Measurements from ENCODE around the gene COLEC11. TPM values are rescaled to one million over a fixed set of nuclear protein-coding genes. Genes with fewer than 3 reads are reported as not detected.

Gene COLEC11
- total and polyA plus RNA-seq, 2 donors (not counting 1 experiment from before 2014, with no cell fraction given) = not detected

- Histone ChIP-seq H3K9ac (ENCODE audit: low read length) (no peak overlapping the region), H4K20me1 (ENCODE audit: control insufficient read depth, insufficient read depth, low read length, poor library complexity, severe bottlenecking) (peaks cover 21% of the 10 kb centered on the region), H3K4me3 (ENCODE audit: control extremely low read depth in 1 of 5, extremely low read depth in 1 of 5, insufficient read depth in 1 of 5, low read depth in 2 of 5, low read length in 4 of 5) (no peak overlapping the region), H3K27me3 (replicated peaks in 1 of 4; ENCODE audit: control extremely low read depth in 1 of 4, control insufficient read depth in 3 of 4, insufficient read depth in 4 of 4, low read length in 3 of 4) (no peaks in the 10 kb centered on the region), H3K4me2 (replicated peaks; ENCODE audit: low read depth, low read length, poor library complexity, severe bottlenecking) (no peak overlapping the region), H3K36me3 (replicated peaks in 1 of 2; ENCODE audit: control extremely low read depth in 1 of 2, control insufficient read depth in 1 of 2, extremely low read depth in 1 of 2, insufficient read depth in 2 of 2, low read length in 1 of 2) (peaks cover 18 to 38% of the 10 kb centered on the region in 2 experiments), H3K4me1 (ENCODE audit: control insufficient read depth in 2 of 2, insufficient read depth in 2 of 2, low read length in 2 of 2) (no peaks in the 10 kb centered on the region), H3K27ac (ENCODE audit: low read length in 2 of 2) (no peak overlapping the region), H2AFZ (ENCODE audit: insufficient read depth, low read depth, low read length, poor library complexity, severe bottlenecking) (no peak overlapping the region), H3K9me3 (ENCODE audit: control extremely low read depth in 1 of 3, control insufficient read depth in 2 of 3, insufficient read depth in 1 of 3, low read length in 2 of 3) (no peaks in the 10 kb centered on the region), H3K79me2 (ENCODE audit: control insufficient read depth, insufficient read depth, low read length) (no peaks in the 10 kb centered on the region)
- POLR2A ChIA-PET = no interaction called here
- CTCF ChIA-PET = no interaction called here
- Mint-ChIP-seq H3K9me3 (ENCODE audit: insufficient read depth) (no peaks in the 10 kb centered on the region), H3K4me1 (no peaks in the 10 kb centered on the region), H3K27ac (peak overlapping the region; percentile 16), H3K27me3 (no peaks in the 10 kb centered on the region), H3K4me3 (no peak overlapping the region)
- WGBS (ENCODE audit: insufficient coverage) = 92% methylated on average over 1 of the region's 4 CpGs
- DNase-seq (no peak), ATAC-seq (ENCODE audit: low read depth) (no peak)
- intact Hi-C loops (cut with micrococcal nuclease) = no loop called here
- TF ChIP-seq CTCF (IDR thresholded peaks at IDR 0.05) = no peak
- no peak for TF ChIP-seq EZH2 (IDR thresholded peaks at IDR 0.05; ENCODE audit: borderline replicate concordance, insufficient read depth, low read depth, low read length, poor library complexity, severe bottlenecking)
These were observed 10.2 kb upstream of the COLEC11 start for GRCh38 chr2:3584608-3585260.

- H3K4me3 Mint-ChIP-seq = no peak overlapping the region
- H3K27me3 Mint-ChIP-seq = no peaks in the 10 kb centered on the region
These were observed 9.4 kb upstream of the COLEC11 start for GRCh38 chr2:3585261-3586109.

More at GRCh38 chr2:3585261-3586109, 9.4 kb upstream of the COLEC11 start:
- H3K4me1 ChIP-seq (ENCODE audit: control insufficient read depth in 2 of 2, insufficient read depth in 2 of 2, low read length in 2 of 2) = no peaks in the 10 kb centered on the region
- peaks cover 13 to 31% of the 10 kb centered on the region in 2 experiments for H3K36me3 ChIP-seq (replicated peaks in 1 of 2; ENCODE audit: control extremely low read depth in 1 of 2, control insufficient read depth in 1 of 2, extremely low read depth in 1 of 2, insufficient read depth in 2 of 2, low read length in 1 of 2)
- H3K9me3 ChIP-seq (ENCODE audit: control extremely low read depth in 1 of 3, control insufficient read depth in 2 of 3, insufficient read depth in 1 of 3, low read length in 2 of 3) = no peaks in the 10 kb centered on the region
- WGBS (ENCODE audit: insufficient coverage) = 94% methylated on average over 26 of the region's 29 CpGs
- intact Hi-C loops (cut with micrococcal nuclease) = no loop called here
- no peak overlapping the region for H3K4me2 ChIP-seq (replicated peaks; ENCODE audit: low read depth, low read length, poor library complexity, severe bottlenecking)
- ChIA-PET CTCF (no interaction called here), POLR2A (no interaction called here)
- no peaks in the 10 kb centered on the region for H3K79me2 ChIP-seq (ENCODE audit: control insufficient read depth, insufficient read depth, low read length)
- H3K4me3 ChIP-seq (ENCODE audit: control extremely low read depth in 1 of 5, extremely low read depth in 1 of 5, insufficient read depth in 1 of 5, low read depth in 2 of 5, low read length in 4 of 5) = no peak overlapping the region
- Mint-ChIP-seq H3K4me1 (no peaks in the 10 kb centered on the region), H3K27ac (no peak overlapping the region), H3K9me3 (ENCODE audit: insufficient read depth) (no peaks in the 10 kb centered on the region)
- DNase-seq (no peak), ATAC-seq (ENCODE audit: low read depth) (no peak)
- no peak overlapping the region for H2AFZ ChIP-seq (ENCODE audit: insufficient read depth, low read depth, low read length, poor library complexity, severe bottlenecking)
- peaks cover 13% of the 10 kb centered on the region for H4K20me1 ChIP-seq (ENCODE audit: control insufficient read depth, insufficient read depth, low read length, poor library complexity, severe bottlenecking)
- TF ChIP-seq EZH2 (IDR thresholded peaks at IDR 0.05; ENCODE audit: borderline replicate concordance, insufficient read depth, low read depth, low read length, poor library complexity, severe bottlenecking) (no peak), CTCF (IDR thresholded peaks at IDR 0.05) (no peak)
- H3K27me3 ChIP-seq (replicated peaks in 1 of 4; ENCODE audit: control extremely low read depth in 1 of 4, control insufficient read depth in 3 of 4, insufficient read depth in 4 of 4, low read length in 3 of 4) = no peaks in the 10 kb centered on the region
- no peak overlapping the region for H3K9ac ChIP-seq (ENCODE audit: low read length)
- no peak overlapping the region for H3K27ac ChIP-seq (ENCODE audit: low read length in 2 of 2)

Data from B cell (primary cell).